Hepatocyte (in vitro differentiated cells): ENCODE results near the gene GPATCH1. TPM values are rescaled to one million over a fixed set of nuclear protein-coding genes. Genes with fewer than 3 reads are reported as not detected.
A peak's percentile ranks its signal among the peaks of the same experiment; 100 is the strongest.
"Not testable (repeated sequence)": the region's sequence is repeated elsewhere in the genome, so short reads cannot be mapped to it uniquely, and the experiment has no call there.

ENCODE experiments used
- DNase-seq: peaks from one replicate; pipeline ENCODE4 v3.0.0-alpha.2; 2016; ENCODE audit warnings: low spot score
- H2AFZ ChIP-seq: fragments of 200-600 bp; sonication (generic); 2 replicates; pipeline ENCODE4 v1.6.0; 2016; ENCODE audit warnings: antibody characterized with exemption, mild to moderate bottlenecking
- H3K27ac ChIP-seq: fragments of 200-600 bp; sonication (generic); 2 replicates; pipeline ENCODE4 v1.5.1; 2016; ENCODE audit warnings: mild to moderate bottlenecking
- H3K27me3 ChIP-seq: fragments of 200-600 bp; sonication (generic); 2 replicates; pipeline ENCODE4 v1.6.1; 2016
- H3K36me3 ChIP-seq: fragments of 200-600 bp; sonication (generic); replicated peaks from 2 replicates; pipeline ENCODE4 v1.5.1; 2016; ENCODE audit warnings: low read depth; ENCODE audit not compliant: insufficient read depth
- H3K4me1 ChIP-seq: fragments of 200-600 bp; sonication (generic); 2 replicates; pipeline ENCODE4 v1.5.1; 2016; ENCODE audit warnings: mild to moderate bottlenecking, moderate library complexity; ENCODE audit not compliant: insufficient read depth
- H3K4me2 ChIP-seq: fragments of 200-600 bp; sonication (generic); 2 replicates; pipeline ENCODE4 v1.6.0; 2016
- H3K4me3 ChIP-seq: fragments of 200-600 bp; sonication (generic); 2 replicates; pipeline ENCODE4 v1.5.1; 2016; ENCODE audit warnings: mild to moderate bottlenecking
- H3K79me2 ChIP-seq: fragments of 200-600 bp; sonication (generic); 2 replicates; pipeline ENCODE4 v1.6.0; 2017; ENCODE audit warnings: mild to moderate bottlenecking
- H3K9me2 ChIP-seq: fragments of 200-600 bp; sonication (generic); replicated peaks from 2 replicates; pipeline ENCODE4 v1.6.0; 2017; ENCODE audit warnings: mild to moderate bottlenecking; ENCODE audit not compliant: insufficient read depth
- H3K9me3 ChIP-seq: fragments of 200-600 bp; sonication (generic); 2 replicates; pipeline ENCODE4 v1.5.1; 2016; ENCODE audit warnings: low read depth, mild to moderate bottlenecking
- H4K20me1 ChIP-seq: fragments of 200-600 bp; sonication (generic); 2 replicates; pipeline ENCODE4 v1.6.0; 2016; ENCODE audit warnings: mild to moderate bottlenecking; ENCODE audit not compliant: insufficient read depth, poor library complexity, severe bottlenecking
- CTCF ChIP-seq: fragments of 200-600 bp; sonication (generic); IDR thresholded peaks from 2 replicates; pipeline ENCODE4 v1.5.1; 2016; ENCODE audit warnings: antibody characterized with exemption, mild to moderate bottlenecking; ENCODE audit not compliant: poor library complexity
- EZH2 ChIP-seq: fragments of 200-600 bp; sonication (generic); IDR thresholded peaks from 2 replicates; pipeline ENCODE4 v1.6.1; 2016; ENCODE audit warnings: antibody characterized with exemption, mild to moderate bottlenecking, borderline replicate concordance
- EZH2phosphoT487 ChIP-seq: fragments of 200-600 bp; sonication (generic); IDR thresholded peaks from one replicate; pipeline ENCODE4 v1.6.1; 2018; ENCODE audit warnings: antibody characterized with exemption, mild to moderate bottlenecking, low read depth, moderate library complexity; ENCODE audit not compliant: unreplicated experiment, severe bottlenecking
- WGBS: methylation state at CpG from one replicate; pipeline ENCODE4 v1.1.6; 2016; ENCODE audit warnings: low lambda C conversion rate; ENCODE audit errors: missing lambda C conversion rate; 5-methylcytosine and 5-hydroxymethylcytosine counted together
- polyA plus RNA-seq: library from polyadenylated mRNA; unstranded; fragments of >200 nt; fragmentation: Nextera tagmentation; extraction: Ambion mirVana; gene quantifications from 2 replicates; pipeline ENCODE4 v1.2.1, GENCODE V29; 2016
- total RNA-seq: library from RNA; depleted of rRNA; stranded (reverse); fragments of >200 nt; gene quantifications from 2 replicates; pipeline ENCODE4 v1.2.3, GENCODE V29; 2014

GPATCH1 gene
- total and polyA plus RNA-seq, 2 experiments from 2014 or later = 6.8 to 14.5 TPM

- no peaks in the 10 kb centered on the region for H3K9me3 ChIP-seq
- peaks cover 30% of the 10 kb centered on the region for H3K4me1 ChIP-seq
- peak; percentile 93 for DNase-seq
- WGBS = 49% methylated on average over 9 of the region's 9 CpGs
- no peaks in the 10 kb centered on the region for H3K36me3 ChIP-seq
- peaks cover 80% of the 10 kb centered on the region for H3K79me2 ChIP-seq
- peak overlapping the region; percentile 58 for H3K4me2 ChIP-seq
- TF ChIP-seq CTCF (no peak), EZH2phosphoT487 (no peak), EZH2 (no peak)
- H3K27ac ChIP-seq = peak overlapping the region; percentile 97
- H4K20me1 ChIP-seq = no peaks in the 10 kb centered on the region
- H2AFZ ChIP-seq = no peak overlapping the region
- no peaks in the 10 kb centered on the region for H3K27me3 ChIP-seq
- H3K9me2 ChIP-seq = no peaks in the 10 kb centered on the region
- no peak overlapping the region for H3K4me3 ChIP-seq
These were observed 39.8 kb upstream of the GPATCH1 start for GRCh38 chr19:33040994-33041827.

- Histone ChIP-seq H3K4me2 (peak overlapping the region; percentile 41), H3K4me1 (peaks cover 31% of the 10 kb centered on the region), H3K27ac (peak overlapping the region; percentile 97), H3K79me2 (peaks cover 80% of the 10 kb centered on the region)
- not testable (repeated sequence) for H3K36me3 ChIP-seq, H3K9me3 ChIP-seq, H3K27me3 ChIP-seq, H3K4me3 ChIP-seq, H4K20me1 ChIP-seq, H3K9me2 ChIP-seq, H2AFZ ChIP-seq
- DNase-seq = peak; percentile 26
- 73% methylated on average over 3 of the region's 3 CpGs for WGBS
These were observed 39.2 kb upstream of the GPATCH1 start for GRCh38 chr19:33041828-33042160.

GRCh38 chr19:33047422-33047821 is 33.6 kb upstream of the GPATCH1 start:
- no peaks in the 10 kb centered on the region for H3K9me3 ChIP-seq
- no peak overlapping the region for H2AFZ ChIP-seq
- no peaks in the 10 kb centered on the region for H3K36me3 ChIP-seq
- peaks cover 70% of the 10 kb centered on the region for H3K79me2 ChIP-seq
- no peaks in the 10 kb centered on the region for H4K20me1 ChIP-seq
- WGBS = 27% methylated on average over 8 of the region's 8 CpGs
- no peaks in the 10 kb centered on the region for H3K27me3 ChIP-seq
- peak overlapping the region; percentile 54 for H3K4me2 ChIP-seq
- H3K27ac ChIP-seq = peak overlapping the region; percentile 98
- peaks cover 37% of the 10 kb centered on the region for H3K4me1 ChIP-seq
- no peaks in the 10 kb centered on the region for H3K9me2 ChIP-seq
- H3K4me3 ChIP-seq = no peak overlapping the region
- TF ChIP-seq EZH2phosphoT487 (no peak), EZH2 (no peak), CTCF (no peak)
- peak; percentile 92 for DNase-seq

- TF ChIP-seq CTCF (no peak), EZH2 (no peak), EZH2phosphoT487 (no peak)
- Histone ChIP-seq H3K4me3 (no peak overlapping the region), H3K27me3 (no peaks in the 10 kb centered on the region), H3K27ac (peak overlapping the region; percentile 98), H3K79me2 (peaks cover 73% of the 10 kb centered on the region), H3K4me1 (peaks cover 43% of the 10 kb centered on the region), H3K9me2 (no peaks in the 10 kb centered on the region), H3K4me2 (peak overlapping the region; percentile 54), H2AFZ (no peak overlapping the region), H3K36me3 (no peaks in the 10 kb centered on the region), H3K9me3 (no peaks in the 10 kb centered on the region), H4K20me1 (no peaks in the 10 kb centered on the region)
- peak; percentile 60 for DNase-seq
- 34% methylated on average over 15 of the region's 15 CpGs for WGBS
These were observed 31.9 kb upstream of the GPATCH1 start for GRCh38 chr19:33048806-33049676.
